ENCODE data around the gene ADGRV1. TPM values are rescaled to one million over a fixed set of nuclear protein-coding genes. Genes with fewer than 3 reads are reported as not detected.

ADGRV1 gene
- polyA plus RNA-seq, 1 of the 3 experiments (the other 2 are of a cell fraction): 0.23 TPM

GRCh38 chr5:90655423-90655822 lies 96.8 kb downstream of the ADGRV1 start:
- H3K9me2 ChIP-seq: no peaks in the 10 kb centered on the region
- H3K36me3 ChIP-seq (replicated peaks in 1 of 2; ENCODE audit: control insufficient read depth in 1 of 2, insufficient read depth in 2 of 2, low read length in 1 of 2): no peaks in the 10 kb centered on the region
- no peaks in the 10 kb centered on the region for H3K27me3 ChIP-seq (ENCODE audit: insufficient read depth)
- H3K4me1 ChIP-seq (ENCODE audit: control insufficient read depth in 1 of 2, insufficient read depth in 2 of 2, low read depth in 1 of 2, low read length in 1 of 2): no peaks in the 10 kb centered on the region
- 14% methylated on average over 1 of the region's 1 CpG for WGBS (ENCODE audit: low lambda C conversion rate)
- no peaks in the 10 kb centered on the region for H3K9me3 ChIP-seq
- H4K20me1 ChIP-seq (ENCODE audit: insufficient read depth): no peaks in the 10 kb centered on the region
- H3K27ac ChIP-seq (ENCODE audit: low read depth in 2 of 2, low read length in 1 of 2): no peak overlapping the region
- no peak overlapping the region for H3K4me3 ChIP-seq (ENCODE audit: low read depth in 2 of 2, low read length in 1 of 2)
- ChIA-PET CTCF (no interaction called here), POLR2A (no interaction called here)
- no peak for TF ChIP-seq USF2 (IDR thresholded peaks at IDR 0.05; ENCODE audit: borderline replicate concordance, low read depth, low read length)
- TF ChIP-seq FOSL2 (IDR thresholded peaks at IDR 0.05; ENCODE audit: borderline replicate concordance, low read depth): no peak
- TF ChIP-seq FOXJ3 (CRISPR knock-in tag; IDR thresholded peaks at IDR 0.05): no peak
- TF ChIP-seq SIN3A (IDR thresholded peaks at IDR 0.05; ENCODE audit: borderline replicate concordance, low read depth, low read length): no peak
- TF ChIP-seq JUND (IDR thresholded peaks at IDR 0.05): no peak
- TF ChIP-seq REST (IDR thresholded peaks at IDR 0.05; ENCODE audit: low read depth, low read length): no peak
- TF ChIP-seq MEF2A (IDR thresholded peaks at IDR 0.05; ENCODE audit: borderline replicate concordance, low read depth): no peak
- TF ChIP-seq CHD2 (IDR thresholded peaks at IDR 0.05; ENCODE audit: low read length, partially characterized antibody): no peak
- no peak for TF ChIP-seq USF1 (IDR thresholded peaks at IDR 0.05; ENCODE audit: borderline replicate concordance, low read depth)
- TF ChIP-seq RXRA (IDR thresholded peaks at IDR 0.05; ENCODE audit: borderline replicate concordance, low read depth): no peak
- no peak for TF ChIP-seq MXI1 (IDR thresholded peaks at IDR 0.05; ENCODE audit: low read depth, low read length)
- no peaks in the 10 kb centered on the region for H3F3A ChIP-seq (replicated peaks; ENCODE audit: insufficient read depth)
- no peak for DNase-seq
- H3K9ac ChIP-seq: no peak overlapping the region
- no peaks in the 10 kb centered on the region for H3K79me2 ChIP-seq (ENCODE audit: insufficient read depth)
- H3K4me2 ChIP-seq: no peak overlapping the region
- H2AFZ ChIP-seq (ENCODE audit: low read depth): no peak overlapping the region

- Histone ChIP-seq H3F3A (replicated peaks; ENCODE audit: insufficient read depth) (no peaks in the 10 kb centered on the region), H3K4me1 (ENCODE audit: control insufficient read depth in 1 of 2, insufficient read depth in 2 of 2, low read depth in 1 of 2, low read length in 1 of 2) (no peaks in the 10 kb centered on the region)
- POLR2A ChIA-PET: no interaction called here
Measured at GRCh38 chr5:90657030-90657429, 98.4 kb downstream of the ADGRV1 start.

More at GRCh38 chr5:90657030-90657429, 98.4 kb downstream of the ADGRV1 start:
- H3K27me3 ChIP-seq (ENCODE audit: insufficient read depth): no peaks in the 10 kb centered on the region
- H3K9ac ChIP-seq: no peak overlapping the region
- no peak overlapping the region for H3K4me2 ChIP-seq
- no peak for TF ChIP-seq MEF2A (IDR thresholded peaks at IDR 0.05; ENCODE audit: borderline replicate concordance, low read depth)
- TF ChIP-seq TCF12 (IDR thresholded peaks at IDR 0.05): no peak
- TF ChIP-seq USF2 (IDR thresholded peaks at IDR 0.05; ENCODE audit: borderline replicate concordance, low read depth, low read length): no peak
- H3K36me3 ChIP-seq (replicated peaks in 1 of 2; ENCODE audit: control insufficient read depth in 1 of 2, insufficient read depth in 2 of 2, low read length in 1 of 2): no peaks in the 10 kb centered on the region
- no peak overlapping the region for H2AFZ ChIP-seq (ENCODE audit: low read depth)
- H3K4me3 ChIP-seq (ENCODE audit: low read depth in 2 of 2, low read length in 1 of 2): no peak overlapping the region
- 64% methylated on average over 4 of the region's 4 CpGs for WGBS (ENCODE audit: low lambda C conversion rate)
- no peak for DNase-seq
- CTCF ChIA-PET: no interaction called here
- H3K9me2 ChIP-seq: no peaks in the 10 kb centered on the region
- no peaks in the 10 kb centered on the region for H3K9me3 ChIP-seq
- no peak overlapping the region for H3K27ac ChIP-seq (ENCODE audit: low read depth in 2 of 2, low read length in 1 of 2)
- H4K20me1 ChIP-seq (ENCODE audit: insufficient read depth): no peaks in the 10 kb centered on the region
- no peaks in the 10 kb centered on the region for H3K79me2 ChIP-seq (ENCODE audit: insufficient read depth)

Data from SK-N-SH (cell line).